Activated B cell treated with CpG ODN at 0.5 μM for 24 hours (primary cell): ENCODE data around the gene BRD1. TPM values are rescaled to one million over a fixed set of nuclear protein-coding genes. Genes with fewer than 3 reads are reported as not detected.

Experiments used
- ATAC-seq: fragments of 200-7000 bp; cut with Tn5 transposase; one replicate; pipeline ENCODE4 v1.10.0; 2021; ENCODE audit warnings: low read depth, mild to moderate bottlenecking, moderate library complexity
- CTCF ChIA-PET: fragments of 350-600 bp; sonication (Branson Sonifier 250); formaldehyde crosslinking; loops from one replicate; lab custom pipeline; 2021; ENCODE audit warnings: antibody characterized with exemption; lab: Charles Lee
- POLR2A ChIA-PET: fragments of 350-600 bp; sonication (Branson Sonifier 250); formaldehyde crosslinking; loops from one replicate; lab custom pipeline; 2021; ENCODE audit warnings: antibody characterized with exemption; lab: Charles Lee
- DNase-seq: peaks from one replicate; pipeline ENCODE4 v3.0.0; 2022
- H3K27ac Mint-ChIP-seq: one replicate; pipeline ENCODE4 v1.8.0; 2020; ENCODE audit warnings: mixed read lengths
- H3K27me3 Mint-ChIP-seq: one replicate; pipeline ENCODE4 v1.8.0; 2021; ENCODE audit warnings: mixed read lengths
- H3K36me3 Mint-ChIP-seq: one replicate; pipeline ENCODE4 v1.8.0; 2021; ENCODE audit warnings: low read depth, mixed read lengths
- H3K4me1 Mint-ChIP-seq: one replicate; pipeline ENCODE4 v1.8.0; 2021; ENCODE audit warnings: mixed read lengths
- H3K4me3 Mint-ChIP-seq: one replicate; pipeline ENCODE4 v1.8.0; 2020; ENCODE audit warnings: mild to moderate bottlenecking, mixed read lengths
- H3K9me3 Mint-ChIP-seq: one replicate; pipeline ENCODE4 v1.8.0; 2020; ENCODE audit warnings: mixed read lengths
- CTCF ChIP-seq: fragments of 200-600 bp; IDR thresholded peaks from one replicate; pipeline ENCODE4 v1.8.0; 2022; ENCODE audit warnings: antibody characterized with exemption, mild to moderate bottlenecking
- intact Hi-C: fragments of 100-400 bp; cut with micrococcal nuclease; formaldehyde crosslinking; loops from one replicate; pipeline ENCODE4 v1.15.1; 2024
- total RNA-seq: library from RNA; stranded (reverse); gene quantifications from 2 replicates; pipeline ENCODE4 v1.2.3, GENCODE V29; 2022

BRD1 gene
- total RNA-seq, 1 donor from 2014 or later = 45.8 TPM

DNA sequence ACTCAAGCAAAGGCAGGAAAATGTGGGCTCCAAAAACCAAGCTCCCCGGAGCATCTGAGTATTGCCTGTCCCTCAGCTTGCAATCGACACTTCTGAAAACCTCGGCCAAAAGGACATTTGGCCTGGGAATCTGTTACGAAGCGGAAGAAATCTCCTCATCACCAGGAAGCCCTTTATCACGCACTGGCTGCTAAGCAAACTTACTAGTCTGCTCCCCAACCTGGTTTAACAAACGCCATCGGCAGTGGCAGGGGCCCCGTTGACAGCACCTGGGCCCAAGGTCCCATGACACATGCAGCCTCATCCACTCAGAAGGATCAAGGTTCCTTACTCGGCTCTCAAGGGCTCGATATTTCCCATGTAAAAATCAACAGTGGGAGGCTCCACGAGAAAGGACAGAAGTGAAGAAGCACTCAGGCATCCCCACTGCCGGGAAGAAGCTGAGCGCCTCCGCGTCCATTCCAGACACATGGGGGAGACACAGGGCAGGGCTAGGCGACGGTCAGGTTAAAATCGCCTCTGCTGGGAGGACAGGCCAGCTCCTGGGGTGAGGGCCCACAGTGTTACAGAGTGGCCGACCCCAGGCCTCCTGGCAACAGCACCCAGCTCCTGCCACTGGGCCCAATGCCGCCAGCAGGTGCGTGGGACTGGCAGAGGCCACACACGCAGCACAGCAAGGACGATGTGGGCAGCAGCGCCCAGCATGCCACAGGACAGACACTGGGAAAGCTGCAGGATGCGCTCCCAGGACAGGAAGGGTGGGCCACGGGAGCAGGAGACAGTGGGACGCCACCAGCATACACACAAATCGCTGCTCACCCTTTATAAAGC lies 27.1 kb downstream of the BRD1 start:
- Mint-ChIP-seq H3K4me1 (peaks cover 14% of the 10 kb centered on the region), H3K27ac (no peak overlapping the region), H3K36me3 (peaks cover 73% of the 10 kb centered on the region), H3K27me3 (no peaks in the 10 kb centered on the region), H3K9me3 (no peaks in the 10 kb centered on the region), H3K4me3 (no peak overlapping the region)
- intact Hi-C loops = no loop called here
- no peak for ATAC-seq
- TF ChIP-seq CTCF = no peak
- ChIA-PET CTCF (no interaction called here), POLR2A (no interaction called here)
- no peak for DNase-seq

- intact Hi-C loops = no loop called here
- ChIA-PET CTCF (no interaction called here), POLR2A (no interaction called here)
- Mint-ChIP-seq H3K4me1 (peaks cover 14% of the 10 kb centered on the region), H3K36me3 (peaks cover 78% of the 10 kb centered on the region), H3K4me3 (no peak overlapping the region), H3K27me3 (no peaks in the 10 kb centered on the region), H3K9me3 (no peaks in the 10 kb centered on the region), H3K27ac (no peak overlapping the region)
- ATAC-seq (no peak), DNase-seq (no peak)
- no peak for TF ChIP-seq CTCF
These were observed 28.1 kb downstream of the BRD1 start for GRCh38 chr22:49799431-49800075.

- intact Hi-C loops = no loop called here
- no peak for ATAC-seq
- Mint-ChIP-seq H3K27ac (no peak overlapping the region), H3K4me1 (peaks cover 10% of the 10 kb centered on the region), H3K27me3 (no peaks in the 10 kb centered on the region), H3K4me3 (no peak overlapping the region), H3K9me3 (no peaks in the 10 kb centered on the region), H3K36me3 (peaks cover 80% of the 10 kb centered on the region)
- CTCF ChIA-PET = no interaction called here
- no peak for TF ChIP-seq CTCF
- POLR2A ChIA-PET = no interaction called here
- no peak for DNase-seq
These were observed 29.1 kb downstream of the BRD1 start for GRCh38 chr22:49798486-49799151.

DNA sequence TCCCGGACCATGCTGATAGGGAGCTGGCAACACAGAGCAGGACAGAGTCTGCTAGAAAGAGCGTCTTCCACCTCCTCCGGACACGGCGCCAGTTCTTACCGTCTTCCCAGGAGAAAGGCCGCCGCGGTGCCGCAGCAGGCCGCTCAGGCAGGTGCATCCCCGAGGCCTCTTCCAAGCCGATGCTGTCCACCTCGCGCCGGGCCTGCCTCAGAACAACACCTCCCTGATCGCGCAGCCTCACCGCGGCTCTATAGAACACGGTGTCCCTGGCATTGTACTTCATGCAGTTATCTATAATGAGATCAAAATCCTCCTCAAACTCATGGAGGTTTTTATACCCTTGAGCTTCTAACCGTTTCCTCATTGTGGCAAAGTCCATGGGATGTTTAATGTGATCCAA lies 30.0 kb downstream of the BRD1 start:
- CTCF ChIA-PET = no interaction called here
- no peaks in the 10 kb centered on the region for H3K9me3 Mint-ChIP-seq

More for the DNA sequence above, 30.0 kb downstream of the BRD1 start:
- Mint-ChIP-seq H3K4me3 (no peak overlapping the region), H3K4me1 (peaks cover 2% of the 10 kb centered on the region), H3K27ac (no peak overlapping the region), H3K36me3 (peaks cover 80% of the 10 kb centered on the region), H3K27me3 (no peaks in the 10 kb centered on the region)
- ATAC-seq = no peak
- DNase-seq = no peak
- TF ChIP-seq CTCF = no peak
- intact Hi-C loops = no loop called here
- POLR2A ChIA-PET = no interaction called here
